Amygdala (tissue), 56 donors: Measurements from ENCODE around the gene GAPDH.
"Not testable (repeated sequence)": the region's sequence is repeated elsewhere in the genome, so short reads cannot be mapped to it uniquely, and the experiment has no call there.

Source experiments
- DNase-seq, 56 donors: peaks; one replicate each; lab custom pipeline; 2025; lab: John Stamatoyannopoulos, UW

The GAPDH gene

GRCh38 chr12:6541371-6542165 is 7.3 kb downstream of the GAPDH start:
- no peak for DNase-seq

- DNase-seq, result peak in 1 of 56 donors; percentile 14
Observed at GRCh38 chr12:6542209-6543009, 8.1 kb downstream of the GAPDH start.

GRCh38 chr12:6546016-6546415 is 11.7 kb downstream of the GAPDH start:
- DNase-seq, result no peak

GRCh38 chr12:6547566-6547965 is 13.2 kb downstream of the GAPDH start:
- no peak for DNase-seq

GRCh38 chr12:6547987-6548386 is 13.7 kb downstream of the GAPDH start:
- DNase-seq, result no peak

GRCh38 chr12:6548556-6548955 is 14.2 kb downstream of the GAPDH start:
- no peak for DNase-seq

- peak in 2 of 56 donors; percentile 21 to 55 for DNase-seq
Observed at GRCh38 chr12:6548966-6549683, 14.8 kb downstream of the GAPDH start.

- no peak for DNase-seq
Observed at GRCh38 chr12:6549684-6550151, 15.4 kb downstream of the GAPDH start.

GRCh38 chr12:6550294-6551062 is 16.2 kb downstream of the GAPDH start:
- DNase-seq, result peak in 2 of 56 donors; percentile 20 to 31

GRCh38 chr12:6551063-6551461 is 16.7 kb downstream of the GAPDH start:
- DNase-seq, result peak in 34 of 56 donors; percentile 35 to 79 (median 64)

GRCh38 chr12:6551496-6552139 is 17.3 kb downstream of the GAPDH start:
- peak in 4 of 56 donors; percentile 24 to 57 (median 32) for DNase-seq

GRCh38 chr12:6552140-6552551 is 17.8 kb downstream of the GAPDH start:
- DNase-seq, result peak in 21 of 56 donors; percentile 13 to 64 (median 36)

- DNase-seq, result peak in 12 of 56 donors; percentile 18 to 70 (median 41)
Observed at GRCh38 chr12:6553051-6553868, 18.9 kb downstream of the GAPDH start.

GRCh38 chr12:6554168-6555017 is 20.1 kb downstream of the GAPDH start:
- DNase-seq, result peak in 45 of 56 donors; percentile 21 to 76 (median 56)

- peak in 2 of 56 donors; percentile 29 to 36 for DNase-seq
Observed at GRCh38 chr12:6555018-6555691, 20.8 kb downstream of the GAPDH start.

- not testable (repeated sequence) for DNase-seq
Observed at GRCh38 chr12:6556496-6556817, 22.1 kb downstream of the GAPDH start.

GRCh38 chr12:6556857-6557256 is 22.5 kb downstream of the GAPDH start:
- no peak for DNase-seq
